OCI-LY3 (cell line): Measurements from ENCODE around the gene SATB2.

Experiments
- EZH2phosphoT487 ChIP-seq: fragments of 200-600 bp; shearing (Covaris generic); IDR thresholded peaks from 2 replicates; pipeline ENCODE4 v1.6.1; 2018; ENCODE audit warnings: antibody characterized with exemption, mixed run types, low read depth
- TF ChIP-seq, protein P1 (sequence below): fragments of 200-600, 300-600 bp; sonication (generic); IDR thresholded peaks from 2 replicates; pipeline ENCODE4 v1.5.1; 2014; ENCODE audit warnings: antibody characterized with exemption, low read length, low read depth

GRCh38 chr2:199460846-199461710 lies 3.3 kb upstream of the SATB2 start:
- TF ChIP-seq, protein P1, sequence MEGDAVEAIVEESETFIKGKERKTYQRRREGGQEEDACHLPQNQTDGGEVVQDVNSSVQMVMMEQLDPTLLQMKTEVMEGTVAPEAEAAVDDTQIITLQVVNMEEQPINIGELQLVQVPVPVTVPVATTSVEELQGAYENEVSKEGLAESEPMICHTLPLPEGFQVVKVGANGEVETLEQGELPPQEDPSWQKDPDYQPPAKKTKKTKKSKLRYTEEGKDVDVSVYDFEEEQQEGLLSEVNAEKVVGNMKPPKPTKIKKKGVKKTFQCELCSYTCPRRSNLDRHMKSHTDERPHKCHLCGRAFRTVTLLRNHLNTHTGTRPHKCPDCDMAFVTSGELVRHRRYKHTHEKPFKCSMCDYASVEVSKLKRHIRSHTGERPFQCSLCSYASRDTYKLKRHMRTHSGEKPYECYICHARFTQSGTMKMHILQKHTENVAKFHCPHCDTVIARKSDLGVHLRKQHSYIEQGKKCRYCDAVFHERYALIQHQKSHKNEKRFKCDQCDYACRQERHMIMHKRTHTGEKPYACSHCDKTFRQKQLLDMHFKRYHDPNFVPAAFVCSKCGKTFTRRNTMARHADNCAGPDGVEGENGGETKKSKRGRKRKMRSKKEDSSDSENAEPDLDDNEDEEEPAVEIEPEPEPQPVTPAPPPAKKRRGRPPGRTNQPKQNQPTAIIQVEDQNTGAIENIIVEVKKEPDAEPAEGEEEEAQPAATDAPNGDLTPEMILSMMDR, result no peak
- TF ChIP-seq EZH2phosphoT487, result no peak
